Activated CD4-positive, alpha-beta T cell treated with anti-CD3 and anti-CD28 coated beads for 24 hours (primary cell): ENCODE results near the gene RELB.

Experiments used
- DNase-seq, 2 donors: peaks; one replicate each; pipeline ENCODE4 v3.0.0-alpha.2; 2020; ENCODE audit warnings: low read depth in 2 of 2

Gene RELB

DNA sequence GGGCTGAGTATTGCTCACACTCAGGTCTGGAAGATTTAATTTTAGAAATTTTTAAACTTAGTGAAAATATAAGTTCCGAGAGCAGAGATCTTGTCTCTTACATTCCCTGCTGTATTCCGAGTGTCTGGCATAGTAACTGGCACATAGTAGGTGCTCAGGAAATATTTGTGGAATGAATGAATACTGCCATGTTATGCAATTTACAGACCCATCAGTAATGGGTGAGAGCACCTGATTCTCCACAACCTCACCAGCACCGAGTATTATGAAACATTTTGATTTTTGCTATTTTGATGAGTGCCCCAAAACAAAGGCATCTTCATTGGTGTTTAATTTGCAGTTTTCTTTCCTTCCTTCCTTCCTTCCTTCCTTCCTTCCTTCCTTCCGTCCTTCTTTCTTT is 21.8 kb downstream of the RELB start:
- no peak for DNase-seq

DNA sequence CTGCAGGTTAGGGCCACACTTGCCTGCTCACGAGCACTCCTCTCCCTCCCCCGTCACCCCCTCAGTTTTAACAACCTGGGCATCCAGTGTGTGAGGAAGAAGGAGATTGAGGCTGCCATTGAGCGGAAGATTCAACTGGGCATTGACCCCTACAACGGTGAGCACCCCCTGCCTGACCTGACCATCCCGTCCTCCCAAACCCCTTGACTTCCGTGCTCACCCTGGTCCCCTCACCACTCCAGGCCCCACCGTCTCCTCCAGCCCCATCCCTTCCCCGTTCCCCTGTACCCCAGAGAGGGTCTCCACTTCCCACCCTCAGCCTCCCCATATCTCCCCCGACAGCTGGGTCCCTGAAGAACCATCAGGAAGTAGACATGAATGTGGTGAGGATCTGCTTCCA is 24.0 kb downstream of the RELB start:
- no peak for DNase-seq

DNA sequence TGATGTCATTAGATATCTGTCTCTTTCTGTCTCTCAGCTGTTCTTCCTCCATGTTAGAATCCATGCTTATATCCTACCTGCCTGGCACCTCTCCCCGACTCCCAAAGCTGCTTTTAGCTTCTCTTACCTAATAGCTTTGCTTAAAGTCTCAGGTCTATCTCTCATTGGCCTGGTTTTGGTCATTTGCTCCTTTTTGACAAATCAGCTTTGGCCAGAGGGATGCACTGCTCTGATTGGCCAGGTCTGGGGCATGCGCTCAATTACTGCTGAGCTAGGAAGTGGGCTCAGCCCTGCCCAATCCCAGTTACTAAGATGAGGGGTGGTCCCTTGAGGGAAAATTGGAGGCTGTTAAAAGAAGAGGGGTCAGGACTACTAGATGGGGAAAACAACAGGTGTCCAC is 26.1 kb downstream of the RELB start:
- DNase-seq: no peak

DNA sequence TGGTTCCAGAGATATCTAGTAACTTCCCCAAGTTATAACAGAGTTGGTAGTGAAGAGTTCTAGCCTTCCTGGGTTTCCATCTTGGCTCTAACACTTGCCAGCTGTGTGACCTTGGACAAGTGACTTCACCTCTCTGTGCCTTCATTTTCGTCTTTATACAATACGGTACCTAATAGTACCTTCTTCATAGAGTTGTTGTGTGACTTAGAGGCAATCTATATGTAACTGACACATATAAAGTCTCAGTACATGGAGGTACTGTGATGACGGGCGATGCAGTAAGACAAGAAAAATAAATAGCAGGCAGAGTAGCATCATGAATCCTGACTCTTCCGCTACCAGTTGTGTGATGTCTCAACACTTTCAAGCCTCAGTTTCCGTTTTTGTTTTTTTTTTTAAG is 29.6 kb downstream of the RELB start:
- no peak for DNase-seq

DNA sequence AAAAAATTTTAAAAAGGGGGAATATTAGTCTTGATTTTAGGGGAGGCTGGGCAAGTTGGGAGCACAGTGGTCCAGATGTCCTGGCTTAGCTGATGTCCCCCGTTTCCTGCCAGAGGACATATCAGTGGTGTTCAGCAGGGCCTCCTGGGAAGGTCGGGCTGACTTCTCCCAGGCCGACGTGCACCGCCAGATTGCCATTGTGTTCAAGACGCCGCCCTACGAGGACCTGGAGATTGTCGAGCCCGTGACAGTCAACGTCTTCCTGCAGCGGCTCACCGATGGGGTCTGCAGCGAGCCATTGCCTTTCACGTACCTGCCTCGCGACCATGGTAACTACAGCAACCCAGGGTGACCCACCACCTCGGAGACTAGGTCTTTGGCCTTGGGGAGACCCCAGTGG is 31.2 kb downstream of the RELB start:
- no peak for DNase-seq

DNA sequence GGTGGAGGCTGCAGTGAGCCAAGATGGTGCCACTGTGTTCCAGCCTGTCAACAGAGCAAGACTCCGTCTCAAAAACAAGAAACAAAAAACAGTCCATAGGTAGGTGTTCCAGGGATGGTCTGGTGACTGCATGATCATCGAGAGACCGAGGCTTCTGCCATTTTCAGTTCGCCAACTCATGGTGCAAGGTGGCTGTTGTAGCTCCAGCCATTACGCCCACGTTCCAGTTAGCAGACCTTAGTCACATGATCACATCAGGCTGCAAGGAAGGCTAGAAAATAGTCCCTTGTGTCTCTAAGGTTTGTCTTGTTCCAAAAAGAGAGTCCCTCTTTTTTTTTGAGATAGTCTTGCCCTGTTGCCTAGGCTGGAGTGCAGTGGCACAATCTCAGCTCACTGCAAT is 34.5 kb downstream of the RELB start:
- no peak for DNase-seq

DNA sequence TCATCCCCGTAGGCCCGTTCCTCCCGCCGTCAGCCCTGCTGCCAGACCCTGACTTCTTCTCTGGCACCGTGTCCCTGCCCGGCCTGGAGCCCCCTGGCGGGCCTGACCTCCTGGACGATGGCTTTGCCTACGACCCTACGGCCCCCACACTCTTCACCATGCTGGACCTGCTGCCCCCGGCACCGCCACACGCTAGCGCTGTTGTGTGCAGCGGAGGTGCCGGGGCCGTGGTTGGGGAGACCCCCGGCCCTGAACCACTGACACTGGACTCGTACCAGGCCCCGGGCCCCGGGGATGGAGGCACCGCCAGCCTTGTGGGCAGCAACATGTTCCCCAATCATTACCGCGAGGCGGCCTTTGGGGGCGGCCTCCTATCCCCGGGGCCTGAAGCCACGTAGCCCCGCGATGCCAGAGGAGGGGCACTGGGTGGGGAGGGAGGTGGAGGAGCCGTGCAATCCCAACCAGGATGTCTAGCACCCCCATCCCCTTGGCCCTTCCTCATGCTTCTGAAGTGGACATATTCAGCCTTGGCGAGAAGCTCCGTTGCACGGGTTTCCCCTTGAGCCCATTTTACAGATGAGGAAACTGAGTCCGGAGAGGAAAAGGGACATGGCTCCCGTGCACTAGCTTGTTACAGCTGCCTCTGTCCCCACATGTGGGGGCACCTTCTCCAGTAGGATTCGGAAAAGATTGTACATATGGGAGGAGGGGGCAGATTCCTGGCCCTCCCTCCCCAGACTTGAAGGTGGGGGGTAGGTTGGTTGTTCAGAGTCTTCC is 36.3 kb downstream of the RELB start:
- no peak for DNase-seq

DNA sequence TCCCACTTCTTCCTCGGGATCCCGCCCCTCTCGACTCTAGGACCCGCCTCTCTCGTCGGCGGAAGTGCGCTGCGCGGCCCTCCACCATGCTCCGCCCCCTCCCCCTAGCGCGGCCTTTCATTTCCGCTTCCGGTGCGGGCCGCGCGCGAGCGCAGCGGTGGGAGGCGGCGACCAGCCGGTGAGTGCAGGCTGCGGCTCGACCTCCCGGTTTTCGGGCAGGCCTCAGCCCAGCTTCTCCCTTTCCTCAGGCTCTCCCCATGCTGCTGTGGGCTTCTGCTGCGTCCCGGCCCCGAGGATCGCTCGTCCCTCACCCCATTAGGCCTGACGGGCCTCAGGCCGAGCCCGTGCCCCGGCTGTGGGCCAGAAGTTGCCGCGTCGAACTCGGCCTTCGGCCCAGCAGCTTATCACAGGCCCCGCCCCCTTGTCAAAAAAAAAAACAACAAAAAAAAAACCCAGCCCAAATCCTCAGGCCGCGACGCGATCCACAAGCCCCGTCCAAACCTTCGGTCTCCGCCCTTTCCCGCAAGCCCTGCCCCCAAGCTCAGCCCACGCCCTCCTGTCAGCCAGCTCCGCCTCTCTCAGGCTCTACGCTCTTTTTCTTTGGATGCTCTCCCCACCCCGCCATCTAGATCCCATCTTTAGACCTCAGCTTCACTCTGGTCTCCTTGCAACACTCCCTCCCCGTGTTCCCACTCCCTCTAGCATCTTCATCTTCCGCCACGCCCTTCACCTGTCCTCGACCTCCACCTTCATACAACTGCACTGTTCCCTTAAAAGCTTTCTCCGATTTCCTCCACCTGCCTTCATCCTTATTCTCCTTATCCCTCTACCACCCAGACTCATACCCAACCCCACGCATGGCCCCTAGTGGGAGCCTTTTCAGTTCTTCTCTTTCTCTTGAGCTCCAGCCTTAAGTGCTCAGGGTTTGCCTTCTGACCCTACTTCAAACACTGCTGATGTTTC is 37.9 kb downstream of the RELB start, which contains the start of gene CLASRP:
Gene CLASRP, plus strand, starts transcription at position 115 of the 963 bp plus-strand sequence. CDS start 1,168 bp downstream, outside the sequence.
- peak; percentile 81 for DNase-seq

DNA sequence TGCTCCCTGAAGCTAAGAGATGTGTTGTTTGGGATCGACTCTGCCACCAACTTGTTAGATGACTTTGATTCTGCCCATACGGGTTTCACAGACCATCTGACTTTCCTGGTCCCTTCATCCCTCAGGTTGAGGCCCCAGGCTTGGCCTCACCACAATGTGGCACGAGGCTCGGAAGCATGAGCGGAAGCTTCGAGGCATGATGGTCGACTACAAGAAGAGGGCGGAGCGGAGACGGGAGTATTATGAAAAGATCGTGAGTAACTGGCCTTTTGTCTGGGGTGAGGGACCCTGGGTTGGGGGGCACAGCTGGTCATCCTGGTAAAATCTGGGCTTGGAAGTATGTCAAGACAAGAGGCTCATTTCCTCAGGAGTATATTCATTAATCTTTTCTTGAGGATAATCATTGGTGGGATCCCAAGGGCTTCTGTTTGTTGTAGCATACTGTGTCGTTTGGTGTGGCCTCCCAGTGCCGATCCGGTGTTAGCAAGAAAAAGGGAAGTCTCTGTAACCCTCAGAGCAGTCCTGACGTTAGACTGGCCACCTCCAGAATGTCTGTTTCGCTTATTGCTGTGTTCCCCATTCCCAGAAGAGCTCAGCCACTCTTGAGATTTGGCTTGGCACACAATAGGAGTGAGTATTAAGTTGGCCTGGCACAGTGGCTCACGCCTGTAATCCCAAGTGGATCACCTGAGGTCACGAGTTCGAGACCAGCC is 39.0 kb downstream of the RELB start:
- no peak for DNase-seq

DNA sequence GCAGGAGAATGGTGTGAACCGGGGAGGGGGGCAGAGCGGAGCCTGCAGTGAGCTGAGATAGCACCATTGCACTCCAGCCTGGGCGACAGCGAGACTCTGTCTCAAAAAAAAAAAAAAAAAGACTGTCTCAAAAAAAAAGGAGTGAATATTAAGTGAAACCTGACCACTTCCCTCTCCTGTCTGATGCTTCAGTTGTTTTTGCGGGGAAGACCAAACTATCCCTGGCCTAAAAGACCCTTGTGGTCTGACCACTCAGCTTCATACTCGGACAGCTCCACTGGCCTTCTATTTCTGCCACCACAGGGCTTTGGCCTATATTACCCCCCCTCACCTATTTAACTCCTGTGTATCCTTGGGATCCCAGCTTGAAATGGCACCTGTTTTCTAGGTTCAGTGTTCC is 39.9 kb downstream of the RELB start:
- DNase-seq: no peak

DNA sequence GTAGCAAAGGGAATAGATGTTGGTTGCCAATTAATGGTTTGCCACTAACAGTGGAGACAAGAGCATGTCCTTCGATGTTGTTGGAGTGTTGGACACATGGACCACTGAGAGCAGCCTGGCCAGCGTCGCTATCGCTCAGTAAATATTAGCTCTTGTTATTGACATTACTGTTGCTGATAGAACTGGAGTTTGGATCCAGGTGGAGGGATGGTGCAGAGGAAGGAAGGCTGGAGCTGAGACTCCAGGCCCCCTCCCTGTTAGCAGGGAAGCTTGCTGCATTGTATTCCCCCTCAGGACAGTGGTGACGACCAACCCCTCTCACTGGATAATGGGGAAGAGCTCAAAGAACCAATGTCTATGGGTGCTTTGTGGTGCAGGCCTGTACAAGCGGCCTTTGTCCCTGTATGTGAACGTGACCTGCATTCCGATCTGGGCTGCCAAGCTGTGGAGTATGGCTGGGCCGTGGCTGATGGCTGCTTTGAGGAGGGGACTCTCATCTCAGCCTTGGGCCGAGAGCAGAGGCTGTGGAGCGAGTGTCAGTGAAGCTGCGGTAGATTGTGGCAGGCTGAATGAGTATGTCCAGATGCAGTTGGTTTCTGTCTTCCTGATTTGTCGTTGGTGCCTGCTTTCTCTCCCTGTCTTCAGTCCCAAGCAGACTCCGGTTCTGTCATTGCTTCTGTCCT is 44.5 kb downstream of the RELB start:
- no peak for DNase-seq

DNA sequence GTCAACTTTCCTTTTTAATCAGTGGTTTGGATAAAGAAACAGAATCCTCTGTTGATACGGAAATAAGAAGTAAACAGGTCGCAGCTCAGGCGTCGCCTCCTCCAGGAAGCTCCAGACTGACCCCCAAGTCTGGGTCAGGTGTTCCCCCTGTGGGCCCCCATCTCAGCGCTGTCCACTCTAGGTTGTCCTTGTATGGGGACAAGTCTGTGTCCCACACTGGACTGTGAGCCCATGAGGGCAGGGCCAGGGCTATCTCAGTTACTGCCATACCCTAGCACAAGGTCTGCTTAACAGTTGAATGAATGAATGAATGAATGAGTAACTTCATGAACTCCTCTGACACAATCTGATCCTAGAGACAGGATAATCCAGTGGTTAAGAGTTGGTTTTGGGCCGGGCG is 45.1 kb downstream of the RELB start:
- no peak for DNase-seq

DNA sequence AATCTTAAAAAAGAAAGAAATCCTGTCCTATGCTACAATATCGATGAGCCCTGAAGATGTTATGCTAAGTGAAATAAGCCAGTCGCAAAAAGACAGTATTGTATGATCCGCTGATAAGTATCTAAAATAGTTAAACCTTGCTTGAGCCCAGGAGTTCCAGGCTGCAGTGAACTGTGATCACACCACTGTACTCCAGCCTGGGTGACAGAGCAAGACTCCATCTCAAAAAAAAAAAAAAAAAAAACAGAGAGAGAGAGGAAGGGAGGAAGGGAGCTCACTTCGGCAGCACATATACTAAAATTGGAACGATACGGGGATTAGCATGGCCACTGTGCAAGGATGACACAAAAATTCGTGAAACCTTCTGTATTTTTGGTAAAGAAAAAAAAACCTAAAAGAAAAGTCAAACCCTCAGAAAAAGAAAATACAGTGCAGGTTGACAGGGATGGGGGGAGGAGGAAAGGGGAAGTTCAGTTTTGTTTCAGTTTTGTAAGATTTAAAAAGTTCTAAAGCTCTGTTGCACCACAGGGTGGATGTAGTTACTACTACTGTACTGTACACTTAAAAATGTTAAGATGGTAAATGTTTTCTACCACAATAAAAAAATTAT is 46.0 kb downstream of the RELB start:
- no peak for DNase-seq

DNA sequence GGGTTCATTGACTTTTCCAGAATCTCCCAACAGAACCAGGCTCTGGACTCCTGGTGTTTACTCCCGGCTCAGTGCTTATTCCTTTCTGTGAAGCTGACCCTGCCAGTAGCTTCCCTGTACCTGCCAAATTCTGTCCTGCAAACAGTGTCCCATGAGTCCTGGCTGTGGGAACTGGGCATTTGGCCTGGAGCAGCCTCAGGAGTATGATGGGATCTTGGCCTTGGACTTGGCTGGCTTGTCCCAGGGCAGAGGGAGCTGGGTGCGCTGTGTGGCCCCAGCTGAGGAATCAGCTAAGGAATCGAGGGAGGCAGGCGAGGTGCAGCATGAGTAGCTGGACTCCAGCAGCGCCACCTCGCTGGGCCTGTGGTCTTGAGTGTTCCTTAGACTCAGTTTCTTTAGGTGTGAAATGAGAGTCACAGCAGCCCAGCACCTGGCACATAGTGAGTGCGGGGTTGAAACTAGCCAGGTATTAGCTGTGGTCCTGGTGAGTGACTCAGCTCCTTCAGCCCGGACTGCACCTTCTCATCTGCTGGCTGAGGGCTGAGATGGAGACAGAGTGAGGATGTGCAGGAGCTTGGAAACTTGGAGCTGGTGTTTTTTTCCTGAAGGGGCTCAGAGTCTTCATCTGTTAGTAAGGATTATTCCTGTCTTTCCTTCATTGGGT is 47.9 kb downstream of the RELB start:
- no peak for DNase-seq

DNA sequence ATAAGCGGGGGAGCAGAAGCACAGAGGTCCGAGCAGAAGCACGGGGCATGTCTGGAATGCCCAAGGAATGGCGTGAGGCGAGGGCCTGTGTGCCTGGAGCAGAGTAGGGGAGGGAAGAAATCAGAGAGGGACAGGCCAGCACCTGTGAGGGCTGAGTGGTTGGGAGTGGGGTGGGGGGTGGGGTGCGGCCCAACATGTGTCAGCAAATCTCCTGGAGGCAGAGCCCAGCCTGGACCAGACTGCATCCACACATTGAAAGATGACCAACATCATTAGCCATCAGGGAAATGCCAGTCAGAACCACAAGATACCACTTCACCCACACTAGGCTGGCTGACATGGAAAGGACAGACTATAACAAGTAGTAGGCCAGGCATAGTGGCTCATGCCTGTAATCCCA is 48.8 kb downstream of the RELB start:
- no peak for DNase-seq

DNA sequence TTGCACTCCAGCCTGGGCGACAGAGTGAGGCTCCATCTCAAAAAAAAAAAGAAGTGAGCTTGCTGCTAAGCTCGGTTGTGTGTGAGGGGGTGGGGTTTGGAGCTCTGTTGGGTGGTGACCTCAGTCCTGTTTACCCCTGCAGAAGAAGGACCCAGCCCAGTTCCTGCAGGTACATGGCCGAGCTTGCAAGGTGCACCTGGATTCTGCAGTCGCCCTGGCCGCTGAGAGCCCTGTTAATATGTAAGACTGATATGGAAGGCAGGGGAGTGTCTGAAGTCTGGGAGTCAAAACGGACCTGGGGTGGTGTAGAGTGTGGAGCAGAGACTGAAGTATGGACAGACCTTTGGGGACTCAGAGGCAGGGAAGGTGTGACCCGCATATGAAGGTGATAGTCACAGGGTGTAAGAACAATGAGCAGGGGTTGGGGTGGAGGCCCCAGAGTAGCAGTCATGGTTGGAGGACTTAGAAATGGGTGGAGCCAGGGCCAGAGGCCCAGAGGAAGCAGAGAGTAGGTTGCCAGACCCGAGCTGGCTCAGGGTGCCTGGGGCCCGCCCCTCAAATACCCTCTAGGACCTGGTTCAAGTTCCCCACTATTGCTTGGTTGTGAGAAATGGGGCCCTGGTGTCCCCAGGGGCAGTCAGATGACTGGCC is 50.8 kb downstream of the RELB start:
- DNase-seq: no peak

DNA sequence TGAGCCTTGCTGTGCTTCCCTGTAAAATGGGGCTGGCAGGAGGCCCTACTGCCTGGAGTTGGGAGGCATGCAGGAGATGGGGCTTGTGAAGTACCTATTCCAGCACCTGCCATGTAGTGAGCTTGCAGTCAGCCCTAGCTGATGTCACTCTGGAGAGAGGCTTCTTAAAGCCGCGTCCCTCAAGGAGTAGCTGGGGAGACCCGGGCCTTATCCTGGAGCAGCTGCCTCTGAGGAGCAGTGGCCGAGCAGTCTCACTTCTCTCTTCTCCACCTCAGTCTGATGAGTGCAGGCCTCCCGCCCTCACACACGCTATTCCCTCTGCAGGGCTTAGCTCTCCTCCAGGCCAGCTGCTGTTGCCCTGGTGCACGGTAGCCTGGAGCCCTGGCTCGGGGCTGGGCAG is 55.6 kb downstream of the RELB start:
- no peak for DNase-seq

DNA sequence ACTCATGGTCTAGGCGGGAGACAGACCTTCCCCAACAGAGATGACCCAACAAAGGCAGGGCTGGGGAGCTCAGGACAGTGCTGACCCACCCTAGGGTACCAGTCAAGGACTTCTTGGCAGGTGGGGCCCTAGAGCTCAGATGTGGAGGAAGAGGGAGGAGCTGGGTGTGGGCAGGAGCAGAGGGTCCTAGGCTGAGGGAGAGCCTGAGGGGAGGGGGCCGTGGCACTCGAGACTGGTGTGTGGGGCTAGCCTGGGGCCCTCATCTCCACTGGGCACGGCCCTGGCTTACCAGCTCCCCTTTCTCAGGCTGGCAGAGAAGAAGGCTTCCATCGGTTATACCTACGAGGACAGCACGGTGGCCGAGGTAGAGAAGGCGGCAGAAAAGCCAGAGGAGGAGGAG is 56.2 kb downstream of the RELB start:
- DNase-seq: no peak

DNA sequence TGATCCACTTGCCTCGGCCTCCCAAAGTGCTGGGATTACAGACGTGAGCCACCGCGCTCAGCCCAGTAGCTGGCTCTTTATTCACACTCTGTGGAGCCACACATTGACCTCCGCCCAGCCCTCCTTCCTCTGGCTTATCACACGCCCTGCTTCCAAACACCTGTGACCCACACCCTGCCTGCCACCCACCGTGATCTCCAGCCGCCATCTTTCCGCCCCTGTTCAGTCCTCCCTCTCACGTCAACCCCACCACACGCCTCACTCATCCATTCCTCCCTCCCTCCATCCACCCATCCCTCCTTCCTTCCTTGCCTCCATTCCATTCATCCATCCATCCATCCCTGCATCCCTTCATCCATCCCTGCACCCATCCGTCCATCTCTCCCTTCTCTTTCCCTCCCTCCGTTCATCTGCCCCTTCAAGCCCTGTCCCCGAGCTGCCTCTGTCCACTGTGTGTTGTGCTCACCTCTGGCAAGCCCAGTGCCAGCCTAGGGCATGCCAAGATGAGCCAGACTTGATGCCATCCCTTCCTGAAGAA is 57.4 kb downstream of the RELB start:
- no peak for DNase-seq
